ENCODE data around the gene ANXA9.

Gene ANXA9

DNA sequence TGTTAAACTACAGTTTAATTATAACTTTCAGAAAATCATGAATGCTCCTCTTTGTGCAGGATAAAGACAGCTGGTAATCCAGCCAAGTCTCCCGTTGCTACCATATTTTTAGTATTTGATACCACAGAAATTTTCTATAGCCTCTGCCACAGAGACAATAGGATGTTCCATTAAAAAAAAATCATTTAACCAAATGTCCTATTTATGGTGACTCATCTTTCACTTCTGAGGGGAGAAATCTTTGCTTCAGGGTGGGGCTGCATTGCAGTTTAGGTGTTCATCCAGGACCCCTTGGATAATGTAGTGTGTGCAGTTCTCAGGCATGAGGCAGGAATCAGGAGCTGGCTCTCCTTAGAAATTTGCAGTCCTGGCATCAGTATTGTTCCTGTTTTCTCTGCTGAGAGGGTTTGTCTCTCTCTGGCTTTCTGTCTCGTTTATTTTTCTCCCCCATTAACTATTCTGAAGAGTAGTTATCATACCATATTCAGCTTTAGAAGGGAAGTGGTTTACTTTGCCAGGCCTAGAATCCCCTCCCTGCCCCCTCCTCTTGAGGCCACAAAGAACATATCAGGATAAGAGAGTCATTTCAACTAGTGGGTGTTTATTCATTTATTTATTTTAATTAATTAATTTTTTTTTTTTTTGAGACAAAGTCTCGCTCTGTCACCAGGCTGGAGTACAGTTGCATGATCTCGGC lies 29.2 kb downstream of the ANXA9 start:
- no peak for DNase-seq (ENCODE audit: low read depth in 1 of 2, low spot score in 1 of 2)
- in situ Hi-C loops (cut with HindIII; ENCODE audit: low pct_unique_long_range_greater_than_20kb, low sequenced_read_pairs) = no loop called here
- TF ChIP-seq JUND (IDR thresholded peaks at IDR 0.05; ENCODE audit: low read depth) = no peak

- no peak for TF ChIP-seq JUND (IDR thresholded peaks at IDR 0.05; ENCODE audit: low read depth)
- in situ Hi-C loops (cut with HindIII; ENCODE audit: low pct_unique_long_range_greater_than_20kb, low sequenced_read_pairs) = no loop called here
- no peak for DNase-seq (ENCODE audit: low read depth in 1 of 2, low spot score in 1 of 2)
Observed at GRCh38 chr1:151012684-151013471, 30.8 kb downstream of the ANXA9 start.

DNA sequence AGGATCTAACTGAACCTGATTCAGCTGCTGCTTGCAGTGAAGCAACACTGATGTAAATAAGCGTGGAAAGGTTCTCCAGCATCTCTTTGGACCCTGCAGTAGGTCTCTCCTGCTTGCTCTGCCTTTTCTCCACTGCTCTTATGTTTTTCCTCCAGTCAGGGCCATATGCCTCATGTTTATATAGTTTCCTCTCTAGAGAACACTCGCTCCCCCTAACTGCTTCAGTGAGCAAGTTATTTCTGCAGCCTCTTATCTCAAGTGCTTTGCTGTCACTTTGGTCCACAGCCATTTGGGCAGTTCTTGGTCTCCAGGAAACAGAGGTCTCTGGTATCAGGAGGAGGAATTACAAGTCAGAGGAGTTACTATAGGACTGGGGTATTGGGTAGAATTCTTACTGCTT lies 31.4 kb downstream of the ANXA9 start:
- no peak for TF ChIP-seq JUND (IDR thresholded peaks at IDR 0.05; ENCODE audit: low read depth)
- no peak for DNase-seq (ENCODE audit: low read depth in 1 of 2, low spot score in 1 of 2)
- in situ Hi-C loops (cut with HindIII; ENCODE audit: low pct_unique_long_range_greater_than_20kb, low sequenced_read_pairs) = no loop called here

DNA sequence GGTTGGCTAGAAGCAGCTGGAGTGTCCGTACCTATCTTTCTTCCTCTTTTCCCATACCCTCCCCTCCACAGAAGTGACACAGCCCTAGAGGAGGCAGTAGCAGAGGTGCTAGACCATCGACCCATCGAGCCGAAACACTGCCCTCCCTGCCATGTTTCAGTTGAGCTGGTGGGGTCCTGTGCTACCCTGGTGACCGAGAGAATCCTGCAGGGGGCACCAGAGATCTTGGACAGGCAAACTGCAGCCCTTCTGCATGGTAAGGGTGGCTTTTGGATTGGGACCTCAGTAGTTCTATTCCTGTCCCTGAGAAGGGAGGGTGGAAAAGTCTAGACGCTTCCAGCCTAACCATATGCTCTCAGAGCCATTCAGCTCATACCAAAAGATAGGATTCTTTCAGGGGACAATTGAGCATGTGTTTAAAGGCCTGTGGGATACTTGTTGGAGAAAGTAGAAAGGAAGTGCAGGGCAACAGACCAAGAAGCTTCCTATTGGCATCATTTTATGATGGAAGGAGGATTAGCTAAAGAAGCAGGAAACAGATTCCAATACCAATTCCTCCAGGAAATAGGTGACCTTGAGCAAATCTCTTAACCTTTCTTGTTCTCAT lies 42.6 kb downstream of the ANXA9 start:
- in situ Hi-C loops (cut with HindIII; ENCODE audit: low pct_unique_long_range_greater_than_20kb, low sequenced_read_pairs) = no loop called here
- DNase-seq (ENCODE audit: low read depth in 1 of 2, low spot score in 1 of 2) = peak; percentile 82 to 86
- TF ChIP-seq JUND (IDR thresholded peaks at IDR 0.05; ENCODE audit: low read depth) = no peak

- no peak for TF ChIP-seq JUND (IDR thresholded peaks at IDR 0.05; ENCODE audit: low read depth)
- no peak for DNase-seq (ENCODE audit: low read depth in 1 of 2, low spot score in 1 of 2)
- in situ Hi-C loops (cut with HindIII; ENCODE audit: low pct_unique_long_range_greater_than_20kb, low sequenced_read_pairs) = no loop called here
Observed at GRCh38 chr1:151026460-151026859, 44.4 kb downstream of the ANXA9 start.

DNA sequence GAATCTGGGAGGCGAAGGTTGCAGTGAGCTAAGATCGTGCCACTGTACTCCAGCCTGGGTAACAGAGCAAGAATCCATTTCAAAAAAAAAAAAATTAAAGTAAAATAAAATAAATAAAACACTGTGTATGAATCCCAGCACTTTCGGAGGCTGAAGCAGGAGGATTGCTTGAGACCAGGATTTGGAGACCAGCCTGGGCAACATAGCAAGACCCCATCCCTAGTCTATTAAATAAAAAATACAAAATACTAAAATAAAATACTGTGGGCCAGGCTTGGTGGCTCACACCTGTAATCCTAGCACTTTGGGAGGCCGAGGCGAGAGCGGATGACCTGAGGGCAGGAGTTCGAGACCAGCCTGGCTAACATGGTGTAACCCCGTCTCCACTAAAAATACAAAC lies 50.1 kb downstream of the ANXA9 start:
- TF ChIP-seq JUND (IDR thresholded peaks at IDR 0.05; ENCODE audit: low read depth) = no peak
- in situ Hi-C loops (cut with HindIII; ENCODE audit: low pct_unique_long_range_greater_than_20kb, low sequenced_read_pairs) = no loop called here

GRCh38 chr1:151035167-151035566 lies 53.1 kb downstream of the ANXA9 start:
- no peak for DNase-seq (ENCODE audit: low read depth in 1 of 2, low spot score in 1 of 2)
- in situ Hi-C loops (cut with HindIII; ENCODE audit: low pct_unique_long_range_greater_than_20kb, low sequenced_read_pairs) = no loop called here
- TF ChIP-seq JUND (IDR thresholded peaks at IDR 0.05; ENCODE audit: low read depth) = no peak

More for the DNA sequence above, 50.1 kb downstream of the ANXA9 start:
- DNase-seq (ENCODE audit: low read depth in 1 of 2, low spot score in 1 of 2) = no peak

DNA sequence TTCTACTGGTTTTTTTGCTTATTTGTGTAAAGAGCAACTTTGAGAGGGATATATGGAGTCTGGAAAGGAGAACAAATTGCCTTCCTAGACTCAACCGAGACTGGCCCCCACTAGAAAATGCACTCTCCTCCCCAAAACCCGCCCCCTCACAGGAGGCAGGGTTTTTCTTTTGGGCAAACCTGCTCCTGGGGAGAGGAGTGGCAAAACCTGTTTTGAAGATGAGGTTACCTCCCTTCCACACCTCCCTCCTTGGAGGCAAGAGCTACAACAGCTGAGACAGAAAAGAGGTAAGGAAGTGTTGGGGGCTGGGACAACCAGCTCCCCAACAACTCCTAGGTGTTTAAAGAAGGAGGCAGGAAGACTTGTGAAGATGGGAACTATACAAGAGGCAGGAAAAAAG lies 54.3 kb downstream of the ANXA9 start, which contains the start of gene BNIPL:
Gene BNIPL (plus strand): TSS at position 231 of the 400 bp plus-strand sequence. CDS start 140 bp downstream, at position 371.
- peak; percentile 80 to 93 for DNase-seq (ENCODE audit: low read depth in 1 of 2, low spot score in 1 of 2)
- in situ Hi-C loops (cut with HindIII; ENCODE audit: low pct_unique_long_range_greater_than_20kb, low sequenced_read_pairs) = no loop called here
- no peak for TF ChIP-seq JUND (IDR thresholded peaks at IDR 0.05; ENCODE audit: low read depth)

DNA sequence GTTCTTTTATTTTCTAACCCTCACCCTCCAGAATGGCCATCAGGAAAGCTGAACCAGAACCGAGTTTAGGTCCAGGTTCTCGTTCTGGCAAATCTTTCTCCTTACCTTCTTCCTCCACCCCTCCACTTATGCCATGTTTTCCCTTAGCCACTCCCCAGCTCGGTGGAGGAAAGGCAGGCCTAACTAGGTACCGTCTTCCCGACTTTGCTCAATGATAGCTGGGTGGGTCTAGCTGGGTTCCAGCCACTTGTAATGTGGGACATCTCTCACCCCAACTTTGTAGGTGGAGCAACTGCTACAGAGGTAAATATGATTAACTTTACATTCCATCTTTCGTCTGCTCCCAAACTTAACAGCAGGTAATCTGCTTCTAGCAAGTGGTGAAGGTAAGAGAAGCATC lies 54.9 kb downstream of the ANXA9 start:
- in situ Hi-C loops (cut with HindIII; ENCODE audit: low pct_unique_long_range_greater_than_20kb, low sequenced_read_pairs) = no loop called here

DNA sequence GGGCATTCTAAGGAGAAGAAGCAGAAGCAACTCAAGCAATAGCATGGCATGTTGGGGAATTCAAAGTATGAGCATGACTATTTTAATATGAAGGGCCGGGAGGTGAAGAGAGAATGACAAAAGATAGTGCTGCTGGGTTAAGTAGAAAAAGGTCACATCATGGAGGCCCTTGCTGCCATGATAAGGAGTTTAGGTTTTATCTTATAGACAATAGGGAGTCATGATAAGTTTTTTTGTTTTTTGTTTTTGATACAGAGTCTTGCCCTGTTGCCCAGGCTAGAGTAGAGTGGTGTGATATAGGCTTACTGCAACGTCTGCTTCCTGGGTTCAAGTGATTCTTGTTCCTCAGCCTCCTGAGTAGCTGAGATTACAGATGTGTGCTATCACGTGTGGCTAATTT lies 57.4 kb downstream of the ANXA9 start:
- in situ Hi-C loops (cut with HindIII; ENCODE audit: low pct_unique_long_range_greater_than_20kb, low sequenced_read_pairs) = no loop called here
- DNase-seq (ENCODE audit: low read depth in 1 of 2, low spot score in 1 of 2) = no peak
- TF ChIP-seq JUND (IDR thresholded peaks at IDR 0.05; ENCODE audit: low read depth) = no peak

More for the DNA sequence above, 54.9 kb downstream of the ANXA9 start:
- TF ChIP-seq JUND (IDR thresholded peaks at IDR 0.05; ENCODE audit: low read depth) = no peak
- peak; percentile 51 to 62 for DNase-seq (ENCODE audit: low read depth in 1 of 2, low spot score in 1 of 2)

- no peak for DNase-seq (ENCODE audit: low read depth in 1 of 2, low spot score in 1 of 2)
- in situ Hi-C loops (cut with HindIII; ENCODE audit: low pct_unique_long_range_greater_than_20kb, low sequenced_read_pairs) = no loop called here
- no peak for TF ChIP-seq JUND (IDR thresholded peaks at IDR 0.05; ENCODE audit: low read depth)
Observed at GRCh38 chr1:151043163-151043562, 61.1 kb downstream of the ANXA9 start.
